GM12872 (cell line): ENCODE results near the gene FLACC1.

Experiments used
- TF ChIP-seq, protein P1 (sequence below): IDR thresholded peaks from 3 replicates; pipeline ENCODE4 v1.5.1; 2011; ENCODE audit warnings: low read depth, mild to moderate bottlenecking, low read length, moderate library complexity; ENCODE audit not compliant: insufficient read depth

The FLACC1 gene

DNA sequence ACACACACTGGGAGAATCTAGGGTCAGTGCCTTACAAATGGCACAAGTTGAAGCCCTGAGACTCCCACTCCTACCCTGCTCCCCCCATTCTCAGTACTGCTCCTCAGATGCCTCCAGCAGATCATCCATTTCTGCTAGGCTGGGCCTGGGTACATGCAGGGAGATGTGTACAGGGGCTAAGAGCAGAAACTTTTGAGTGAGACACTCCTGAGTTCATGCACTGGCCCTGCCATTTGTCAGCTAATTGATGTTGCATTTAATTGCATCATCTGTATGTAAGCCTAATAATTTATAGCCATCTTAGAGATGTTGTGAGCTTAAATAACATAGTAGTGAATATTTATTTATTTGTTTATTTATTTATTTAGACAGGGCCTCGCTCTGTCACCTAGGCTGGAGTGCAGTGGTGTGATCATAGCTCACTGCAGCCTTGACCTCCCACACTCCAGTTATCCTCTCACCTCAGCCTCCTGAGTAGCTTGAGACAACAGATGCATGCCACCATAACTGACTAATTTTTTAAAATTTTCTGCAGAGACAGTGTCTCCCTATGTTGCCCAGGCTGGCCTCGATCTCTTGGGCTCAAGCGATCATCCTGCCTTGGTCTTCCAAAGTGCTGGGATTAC lies 101.6 kb downstream of the FLACC1 start:
- TF ChIP-seq, protein P1, sequence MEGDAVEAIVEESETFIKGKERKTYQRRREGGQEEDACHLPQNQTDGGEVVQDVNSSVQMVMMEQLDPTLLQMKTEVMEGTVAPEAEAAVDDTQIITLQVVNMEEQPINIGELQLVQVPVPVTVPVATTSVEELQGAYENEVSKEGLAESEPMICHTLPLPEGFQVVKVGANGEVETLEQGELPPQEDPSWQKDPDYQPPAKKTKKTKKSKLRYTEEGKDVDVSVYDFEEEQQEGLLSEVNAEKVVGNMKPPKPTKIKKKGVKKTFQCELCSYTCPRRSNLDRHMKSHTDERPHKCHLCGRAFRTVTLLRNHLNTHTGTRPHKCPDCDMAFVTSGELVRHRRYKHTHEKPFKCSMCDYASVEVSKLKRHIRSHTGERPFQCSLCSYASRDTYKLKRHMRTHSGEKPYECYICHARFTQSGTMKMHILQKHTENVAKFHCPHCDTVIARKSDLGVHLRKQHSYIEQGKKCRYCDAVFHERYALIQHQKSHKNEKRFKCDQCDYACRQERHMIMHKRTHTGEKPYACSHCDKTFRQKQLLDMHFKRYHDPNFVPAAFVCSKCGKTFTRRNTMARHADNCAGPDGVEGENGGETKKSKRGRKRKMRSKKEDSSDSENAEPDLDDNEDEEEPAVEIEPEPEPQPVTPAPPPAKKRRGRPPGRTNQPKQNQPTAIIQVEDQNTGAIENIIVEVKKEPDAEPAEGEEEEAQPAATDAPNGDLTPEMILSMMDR, result no peak

DNA sequence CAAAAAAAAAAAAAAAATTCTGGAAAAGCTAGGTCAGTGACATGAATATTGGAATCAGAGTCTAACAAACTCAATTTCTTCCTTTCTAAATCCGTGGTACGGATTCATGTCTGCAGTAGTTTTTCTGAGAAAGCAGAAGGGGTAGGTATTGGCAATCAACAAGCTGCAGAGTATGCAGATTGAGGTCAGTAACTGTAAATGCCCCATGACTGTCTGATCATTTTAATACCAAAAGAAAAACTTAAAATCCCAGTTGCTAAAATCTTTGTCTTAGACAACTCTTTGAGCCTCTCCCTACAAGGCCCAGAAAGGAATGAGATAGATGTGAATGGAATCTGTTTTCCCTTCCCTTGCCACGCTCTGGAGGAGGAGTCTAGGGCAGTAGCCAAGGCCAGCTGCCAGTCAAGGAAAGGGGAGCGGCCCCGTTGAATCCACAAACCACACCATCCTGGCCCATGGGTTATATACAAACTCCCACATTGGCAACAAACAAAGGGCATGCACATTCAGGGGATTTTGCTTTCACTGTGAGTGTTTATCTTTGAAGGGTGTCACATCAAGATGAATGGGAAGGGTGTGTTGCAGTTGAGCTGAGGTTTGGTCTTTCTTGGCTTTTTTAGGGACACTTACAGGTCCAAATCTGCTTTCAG lies 102.9 kb downstream of the FLACC1 start:
- TF ChIP-seq, protein P1, result no peak

DNA sequence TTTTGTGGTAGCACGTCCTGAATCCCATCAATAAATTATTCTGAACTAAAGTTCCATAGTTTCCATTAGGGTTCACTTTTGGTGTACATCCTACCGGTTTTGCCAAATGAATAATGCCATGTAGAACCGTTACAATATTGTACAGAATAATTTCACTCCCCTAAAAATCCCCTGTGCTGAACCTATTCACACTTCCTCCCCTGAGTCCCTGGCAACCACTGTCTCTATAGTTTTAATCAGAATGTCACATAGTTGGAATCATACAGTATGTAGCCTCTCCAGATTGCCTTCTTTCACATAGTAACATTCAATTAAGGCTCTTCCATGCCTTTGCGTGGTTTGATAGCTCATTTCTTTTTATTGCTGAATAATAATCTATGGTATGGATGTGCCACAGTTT lies 106.4 kb downstream of the FLACC1 start:
- TF ChIP-seq, protein P1, result no peak

DNA sequence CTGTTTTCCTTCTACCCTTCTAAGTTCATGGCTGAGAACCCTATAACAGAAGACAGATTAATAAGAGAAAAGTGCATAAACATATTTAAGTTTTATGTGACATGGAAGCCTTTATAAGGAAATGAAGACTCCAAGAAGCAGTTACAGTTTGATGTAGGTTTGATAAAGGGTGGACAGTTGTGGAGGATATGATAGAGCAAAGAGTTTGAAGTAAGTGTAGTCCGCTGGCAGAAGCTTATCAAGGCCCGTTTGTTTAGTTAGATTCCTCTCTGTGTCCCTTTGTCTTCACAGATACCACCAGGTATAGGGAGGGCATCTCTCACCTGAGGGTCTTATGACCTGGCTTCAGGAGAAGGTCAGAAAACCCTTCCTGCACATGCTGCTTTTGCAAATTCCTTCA lies 107.3 kb downstream of the FLACC1 start:
- TF ChIP-seq, protein P1, result no peak

DNA sequence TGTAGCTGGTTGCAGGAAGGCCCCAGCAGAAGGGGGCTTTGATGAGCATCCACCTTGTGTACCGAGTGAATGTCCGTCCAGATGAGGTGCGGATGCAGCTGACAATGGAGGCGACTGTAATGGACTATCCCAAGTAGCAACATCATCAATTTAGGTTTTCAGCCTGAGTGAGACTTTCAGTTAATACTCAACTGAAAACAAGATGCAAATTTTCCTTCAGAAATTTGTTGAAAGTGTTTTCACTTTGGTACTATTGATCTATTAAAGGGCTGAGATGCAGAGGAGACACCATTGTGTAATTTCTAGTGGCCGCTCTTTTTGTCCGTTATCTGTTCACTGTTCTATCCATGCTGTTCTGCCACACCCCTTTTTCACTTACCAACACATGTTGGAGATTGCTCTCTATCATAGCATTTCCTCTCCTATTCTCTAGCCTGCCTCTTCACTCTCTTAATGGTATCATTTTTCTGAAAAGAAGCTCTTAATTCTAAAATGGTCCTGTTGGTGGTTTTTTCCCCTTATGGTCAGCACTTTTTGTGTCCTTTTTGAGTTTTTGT lies 108.8 kb downstream of the FLACC1 start:
- TF ChIP-seq, protein P1, result no peak

DNA sequence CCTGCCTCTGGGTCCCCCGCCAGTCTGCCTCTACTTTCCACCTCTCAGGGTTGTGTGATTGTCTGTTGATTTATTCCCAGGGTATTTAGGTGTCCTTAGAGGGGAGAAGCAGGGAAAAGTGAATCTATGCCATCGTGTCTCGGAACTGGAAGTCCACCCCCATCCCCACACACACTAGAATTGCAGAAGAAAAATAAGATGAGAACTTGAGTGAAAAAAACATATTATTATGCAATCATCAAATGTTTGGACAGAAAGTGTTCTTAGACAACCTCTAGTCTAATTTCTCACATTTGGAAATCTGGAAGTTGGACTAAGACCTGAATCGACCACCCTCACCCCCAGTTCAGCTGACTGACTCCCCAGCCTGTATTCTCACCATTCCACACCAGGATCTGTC lies 110.9 kb downstream of the FLACC1 start:
- TF ChIP-seq, protein P1, result no peak

DNA sequence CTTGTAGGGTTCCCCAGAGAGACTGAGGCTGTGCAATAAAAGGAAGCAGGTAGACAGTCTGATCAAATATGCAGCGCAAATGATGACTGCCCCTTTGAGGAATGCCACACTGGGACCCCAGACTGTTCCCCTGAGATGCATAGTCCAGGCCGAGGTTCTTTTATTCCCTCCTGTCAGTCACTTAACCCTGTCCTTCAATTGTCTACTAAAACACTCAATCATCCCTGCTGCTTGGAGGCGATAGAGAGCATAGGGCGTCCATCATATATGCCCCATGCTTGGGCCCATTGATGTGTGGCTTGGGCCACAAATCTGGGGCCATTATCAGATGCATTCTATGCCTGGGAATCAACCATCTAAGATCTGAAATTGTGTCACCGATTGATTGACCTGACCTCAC lies 112.3 kb downstream of the FLACC1 start:
- TF ChIP-seq, protein P1, result no peak
